ENCODE data around the gene SAP130.

SAP130 gene

DNA sequence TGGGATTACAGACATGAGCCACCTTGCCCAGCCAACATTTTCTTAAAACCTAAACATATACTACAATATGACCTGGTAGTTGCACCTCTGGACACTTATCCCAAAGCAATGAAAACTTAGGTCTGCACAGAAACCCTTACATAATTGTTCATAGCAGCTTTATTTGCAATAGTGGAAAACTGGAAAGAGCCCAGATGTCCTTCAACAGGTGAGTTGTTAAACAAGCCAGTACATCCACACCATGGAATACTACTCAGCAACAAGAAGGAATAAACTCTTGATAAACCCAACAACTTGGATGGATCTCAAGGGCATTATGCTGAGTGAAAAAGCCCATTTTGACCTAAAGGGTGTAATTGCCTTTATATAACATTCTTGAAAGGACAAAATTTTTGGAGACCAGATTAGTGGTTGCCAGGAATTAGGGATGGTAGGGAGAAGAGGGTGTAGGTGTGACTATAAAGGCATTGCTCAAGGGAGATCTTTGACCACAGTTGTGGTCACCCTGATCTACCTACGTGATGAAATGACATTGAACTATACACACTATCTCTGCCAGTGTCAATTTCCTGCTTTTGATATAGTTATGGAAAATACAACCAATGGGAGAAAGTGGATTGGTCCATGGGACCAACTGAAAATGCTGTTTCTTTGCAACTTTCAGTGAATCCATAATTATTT, 130.2 kb downstream of the SAP130 start:
- TF ChIP-seq, protein P1, sequence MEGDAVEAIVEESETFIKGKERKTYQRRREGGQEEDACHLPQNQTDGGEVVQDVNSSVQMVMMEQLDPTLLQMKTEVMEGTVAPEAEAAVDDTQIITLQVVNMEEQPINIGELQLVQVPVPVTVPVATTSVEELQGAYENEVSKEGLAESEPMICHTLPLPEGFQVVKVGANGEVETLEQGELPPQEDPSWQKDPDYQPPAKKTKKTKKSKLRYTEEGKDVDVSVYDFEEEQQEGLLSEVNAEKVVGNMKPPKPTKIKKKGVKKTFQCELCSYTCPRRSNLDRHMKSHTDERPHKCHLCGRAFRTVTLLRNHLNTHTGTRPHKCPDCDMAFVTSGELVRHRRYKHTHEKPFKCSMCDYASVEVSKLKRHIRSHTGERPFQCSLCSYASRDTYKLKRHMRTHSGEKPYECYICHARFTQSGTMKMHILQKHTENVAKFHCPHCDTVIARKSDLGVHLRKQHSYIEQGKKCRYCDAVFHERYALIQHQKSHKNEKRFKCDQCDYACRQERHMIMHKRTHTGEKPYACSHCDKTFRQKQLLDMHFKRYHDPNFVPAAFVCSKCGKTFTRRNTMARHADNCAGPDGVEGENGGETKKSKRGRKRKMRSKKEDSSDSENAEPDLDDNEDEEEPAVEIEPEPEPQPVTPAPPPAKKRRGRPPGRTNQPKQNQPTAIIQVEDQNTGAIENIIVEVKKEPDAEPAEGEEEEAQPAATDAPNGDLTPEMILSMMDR (IDR thresholded peaks at IDR 0.05; ENCODE audit: control insufficient read depth, insufficient read depth, low read depth, low read length, missing control alignments), result no peak
- no peak overlapping the region for H3K4me3 ChIP-seq (ENCODE audit: control insufficient read depth, low read depth, low read length)
- DNase-seq (ENCODE audit: low read depth), result no peak

DNA sequence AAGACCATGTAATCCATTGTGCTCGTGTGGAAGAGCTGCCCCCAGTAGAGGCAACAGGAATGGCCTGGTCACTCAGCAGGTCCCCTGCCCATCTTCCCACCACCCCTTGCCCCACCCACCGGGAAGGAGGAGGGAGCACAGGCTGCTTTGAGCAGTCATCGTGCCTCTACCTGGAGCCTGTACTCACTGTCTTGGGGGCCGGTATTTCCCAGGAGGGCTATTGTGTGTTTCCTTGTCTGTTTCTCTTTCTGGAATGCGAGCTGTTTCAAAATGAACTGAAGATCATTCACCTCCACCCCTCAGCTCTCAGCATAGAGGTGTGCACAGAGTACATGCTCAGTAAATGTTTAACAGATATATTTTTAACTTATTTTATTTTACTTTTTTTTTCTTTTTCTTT, 134.4 kb downstream of the SAP130 start:
- H3K4me3 ChIP-seq (ENCODE audit: control insufficient read depth, low read depth, low read length), result no peak overlapping the region
- TF ChIP-seq, protein P1 (IDR thresholded peaks at IDR 0.05; ENCODE audit: control insufficient read depth, insufficient read depth, low read depth, low read length, missing control alignments), result no peak
- no peak for DNase-seq (ENCODE audit: low read depth)

GRCh38 chr2:127893033-127893432, 134.8 kb downstream of the SAP130 start:
- no peak for DNase-seq (ENCODE audit: low read depth)
- TF ChIP-seq, protein P1 (IDR thresholded peaks at IDR 0.05; ENCODE audit: control insufficient read depth, insufficient read depth, low read depth, low read length, missing control alignments), result no peak
- no peak overlapping the region for H3K4me3 ChIP-seq (ENCODE audit: control insufficient read depth, low read depth, low read length)

- H3K4me3 ChIP-seq (ENCODE audit: control insufficient read depth, low read depth, low read length), result no peak overlapping the region
- TF ChIP-seq, protein P1 (IDR thresholded peaks at IDR 0.05; ENCODE audit: control insufficient read depth, insufficient read depth, low read depth, low read length, missing control alignments), result no peak
- no peak for DNase-seq (ENCODE audit: low read depth)
Measured at GRCh38 chr2:127891811-127892210, 136.0 kb downstream of the SAP130 start.

All from AG09309 (cell line).